ENCODE results near the gene AMBP. TPM values are rescaled to one million over a fixed set of nuclear protein-coding genes. Genes with fewer than 3 reads are reported as not detected.

AMBP gene
- total and polyA plus RNA-seq, 2 of the 13 experiments (the other 11 are each of a cell fraction or from before 2014, with no cell fraction given), result 1,510 to 2,580 TPM

GRCh38 chr9:114080773-114081440, 2.8 kb upstream of the AMBP start (continued):
- TF ChIP-seq ZNF205 (CRISPR knock-in tag; IDR thresholded peaks at IDR 0.05) (peak; percentile 60; the same call in 1 of the 2 replicates), ZNF768 (CRISPR knock-in tag; IDR thresholded peaks at IDR 0.05) (peak; percentile 92), ZNF572 (CRISPR knock-in tag; IDR thresholded peaks at IDR 0.05) (no peak), DMTF1 (CRISPR knock-in tag; IDR thresholded peaks at IDR 0.05) (no peak), NR2F6 (IDR thresholded peaks at IDR 0.05) (peak; percentile 79), NR2F6 (CRISPR knock-in tag; IDR thresholded peaks at IDR 0.05) (peak; percentile 74), RARA (CRISPR knock-in tag; IDR thresholded peaks at IDR 0.05) (peak; percentile 90), NCOA2 (CRISPR knock-in tag; IDR thresholded peaks at IDR 0.05) (peak; percentile 97), ZNF382 (CRISPR knock-in tag; IDR thresholded peaks at IDR 0.05; ENCODE audit: borderline replicate concordance) (no peak), TRIM24 (CRISPR knock-in tag; IDR thresholded peaks at IDR 0.05) (no peak), FOSL1 (CRISPR knock-in tag; IDR thresholded peaks at IDR 0.05; ENCODE audit: borderline replicate concordance) (no peak), ATRX (CRISPR knock-in tag; IDR thresholded peaks at IDR 0.05; ENCODE audit: borderline replicate concordance) (no peak), NFIC (IDR thresholded peaks at IDR 0.05; ENCODE audit: low read length) (no peak), ZNF318 (CRISPR knock-in tag; IDR thresholded peaks at IDR 0.05) (no peak), TP53 (CRISPR knock-in tag; conservative IDR thresholded peaks at IDR 0.05) (no peak), FOXM1 (CRISPR knock-in tag; IDR thresholded peaks at IDR 0.05) (no peak)
- TF ChIP-seq, protein P1, sequence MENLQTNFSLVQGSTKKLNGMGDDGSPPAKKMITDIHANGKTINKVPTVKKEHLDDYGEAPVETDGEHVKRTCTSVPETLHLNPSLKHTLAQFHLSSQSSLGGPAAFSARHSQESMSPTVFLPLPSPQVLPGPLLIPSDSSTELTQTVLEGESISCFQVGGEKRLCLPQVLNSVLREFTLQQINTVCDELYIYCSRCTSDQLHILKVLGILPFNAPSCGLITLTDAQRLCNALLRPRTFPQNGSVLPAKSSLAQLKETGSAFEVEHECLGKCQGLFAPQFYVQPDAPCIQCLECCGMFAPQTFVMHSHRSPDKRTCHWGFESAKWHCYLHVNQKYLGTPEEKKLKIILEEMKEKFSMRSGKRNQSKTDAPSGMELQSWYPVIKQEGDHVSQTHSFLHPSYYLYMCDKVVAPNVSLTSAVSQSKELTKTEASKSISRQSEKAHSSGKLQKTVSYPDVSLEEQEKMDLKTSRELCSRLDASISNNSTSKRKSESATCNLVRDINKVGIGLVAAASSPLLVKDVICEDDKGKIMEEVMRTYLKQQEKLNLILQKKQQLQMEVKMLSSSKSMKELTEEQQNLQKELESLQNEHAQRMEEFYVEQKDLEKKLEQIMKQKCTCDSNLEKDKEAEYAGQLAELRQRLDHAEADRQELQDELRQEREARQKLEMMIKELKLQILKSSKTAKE (CRISPR knock-in tag; IDR thresholded peaks at IDR 0.05; ENCODE audit: borderline replicate concordance), result no peak
